Upper lobe of left lung (tissue), 6 donors: ENCODE data around the gene PNRC2. TPM values are rescaled to one million over a fixed set of nuclear protein-coding genes. Genes with fewer than 3 reads are reported as not detected.
"Not testable (repeated sequence)": the region's sequence is repeated elsewhere in the genome, so short reads cannot be mapped to it uniquely, and the experiment has no call there.

Experiments
- ATAC-seq, 2 donors: fragments of 200-7000 bp; cut with Tn5 transposase; one replicate each; pipeline ENCODE4 v1.9.1; 2022; ENCODE audit warnings: mild to moderate bottlenecking in 2 of 2, moderate library complexity in 2 of 2; ENCODE audit not compliant: low FRiP score in 2 of 2
- DNase-seq, 2 donors: peaks; one replicate each; pipeline ENCODE4 v3.0.0-alpha.2; 2019 to 2020
- H3K27ac ChIP-seq, 4 donors: fragments of 200-600 bp; sonication (generic); one replicate each; pipeline ENCODE4 v1.5.1; 2016 to 2019
- H3K27me3 ChIP-seq, 4 donors: fragments of 200-600 bp; sonication (generic); one replicate each; pipeline ENCODE4 v1.5.1; 2017 to 2019
- H3K36me3 ChIP-seq, 4 donors: fragments of 200-600 bp; sonication (generic); one replicate each; pipeline ENCODE4 v1.5.1; 2016 to 2019
- H3K4me1 ChIP-seq, 4 donors: fragments of 200-600 bp; sonication (generic); one replicate each; pipeline ENCODE4 v1.5.1; 2018 to 2019
- H3K4me3 ChIP-seq, 4 donors: fragments of 200-600 bp; sonication (generic); one replicate each; pipeline ENCODE4 v1.5.1; 2017 to 2019; ENCODE audit warnings: mild to moderate bottlenecking in 2 of 4, moderate library complexity in 1 of 4
- H3K9me3 ChIP-seq, 4 donors: fragments of 200-600 bp; sonication (generic); one replicate each; pipeline ENCODE4 v1.5.1; 2018 to 2019
- EP300 ChIP-seq, 4 donors: sonication (generic); formaldehyde crosslinking; IDR thresholded peaks; one replicate each; pipeline ENCODE4 v1.5.1; 2017; ENCODE audit warnings: antibody characterized with exemption in 4 of 4, control low read depth in 2 of 4
- POLR2A ChIP-seq, 4 donors: fragments of 450-650 bp; IDR thresholded peaks; one replicate each; pipeline ENCODE4 v1.5.1; 2016 to 2017; ENCODE audit warnings: antibody characterized with exemption in 4 of 4, mild to moderate bottlenecking in 2 of 4
- POLR2AphosphoS5 ChIP-seq, 2 donors: sonication (generic); formaldehyde crosslinking; IDR thresholded peaks; one replicate each; pipeline ENCODE4 v1.5.1; 2017; ENCODE audit warnings: antibody characterized with exemption in 2 of 2
- WGBS, 2 donors: methylation state at CpG; one replicate each; pipeline ENCODE4 v1.1.5; 2017 to 2018; 5-methylcytosine and 5-hydroxymethylcytosine counted together
- small RNA-seq, 4 donors: library from RNA; depleted of rRNA; stranded (forward); fragments of <200 nt; gene quantifications; one replicate each; pipeline ENCODE3, GENCODE V24; 2016
- total RNA-seq, 6 donors: library from RNA; depleted of rRNA in 4 of 6; stranded (reverse); fragments of >200 nt in 4 of 6; gene quantifications; one replicate each; pipeline versions ENCODE4 v1.1.0 to v1.2.1, GENCODE V29; 2016 to 2021
- TF ChIP-seq, protein P1 (sequence below), 6 experiments: fragments of 450-650 bp in 4 of 6; fragments of 200-600 bp in 2 of 6; sonication (generic) in 2 of 6; IDR thresholded peaks; one replicate each; pipeline ENCODE4 v1.5.1; 2016 to 2019; ENCODE audit warnings: antibody characterized with exemption in 6 of 6
- donor health status: DM: no; HTN: no; CAD: no; lungs with moderate emphysema.
- donor health status: DM: no; HTN: yes; CAD: no; lungs with severe emphysema.

PNRC2 gene
- total RNA-seq, 6 donors from 2014 or later: 101 to 892 (median 139) TPM

DNA sequence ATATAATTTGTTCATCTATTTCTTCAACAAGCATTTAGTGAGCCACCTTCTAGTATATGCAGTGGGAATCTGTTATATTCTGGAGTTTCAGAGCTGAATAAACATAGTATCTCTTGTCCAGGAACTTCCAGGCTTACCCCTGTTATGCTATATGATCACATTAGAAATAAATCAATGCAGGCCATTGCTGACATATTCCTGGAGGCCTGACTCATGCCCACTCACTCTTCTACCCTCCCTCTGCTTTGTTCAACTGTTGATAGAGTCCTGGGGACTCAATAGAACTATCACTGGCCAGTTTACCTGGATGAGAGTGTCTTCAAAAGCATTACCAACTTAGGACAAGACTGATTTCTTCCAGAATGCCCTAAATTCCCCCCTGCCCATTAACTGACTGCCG lies 49.8 kb downstream of the PNRC2 start:
- ATAC-seq (no peak), DNase-seq (no peak)
- no peaks in the 10 kb centered on the region for H3K36me3 ChIP-seq
- H3K27me3 ChIP-seq: no peaks in the 10 kb centered on the region
- no peak overlapping the region for H3K27ac ChIP-seq
- TF ChIP-seq POLR2AphosphoS5 (IDR thresholded peaks at IDR 0.05) (no peak), POLR2A (IDR thresholded peaks at IDR 0.05) (no peak), EP300 (IDR thresholded peaks at IDR 0.05) (no peak)
- TF ChIP-seq, protein P1, sequence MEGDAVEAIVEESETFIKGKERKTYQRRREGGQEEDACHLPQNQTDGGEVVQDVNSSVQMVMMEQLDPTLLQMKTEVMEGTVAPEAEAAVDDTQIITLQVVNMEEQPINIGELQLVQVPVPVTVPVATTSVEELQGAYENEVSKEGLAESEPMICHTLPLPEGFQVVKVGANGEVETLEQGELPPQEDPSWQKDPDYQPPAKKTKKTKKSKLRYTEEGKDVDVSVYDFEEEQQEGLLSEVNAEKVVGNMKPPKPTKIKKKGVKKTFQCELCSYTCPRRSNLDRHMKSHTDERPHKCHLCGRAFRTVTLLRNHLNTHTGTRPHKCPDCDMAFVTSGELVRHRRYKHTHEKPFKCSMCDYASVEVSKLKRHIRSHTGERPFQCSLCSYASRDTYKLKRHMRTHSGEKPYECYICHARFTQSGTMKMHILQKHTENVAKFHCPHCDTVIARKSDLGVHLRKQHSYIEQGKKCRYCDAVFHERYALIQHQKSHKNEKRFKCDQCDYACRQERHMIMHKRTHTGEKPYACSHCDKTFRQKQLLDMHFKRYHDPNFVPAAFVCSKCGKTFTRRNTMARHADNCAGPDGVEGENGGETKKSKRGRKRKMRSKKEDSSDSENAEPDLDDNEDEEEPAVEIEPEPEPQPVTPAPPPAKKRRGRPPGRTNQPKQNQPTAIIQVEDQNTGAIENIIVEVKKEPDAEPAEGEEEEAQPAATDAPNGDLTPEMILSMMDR (IDR thresholded peaks at IDR 0.05): no peak
- H3K9me3 ChIP-seq: no peaks in the 10 kb centered on the region
- H3K4me1 ChIP-seq: peaks cover 0 to 7% (median 2%) of the 10 kb centered on the region in 4 donors
- 86 to 96% methylated on average over 1 of the region's 1 CpG for WGBS, 2 donors
- H3K4me3 ChIP-seq: no peak overlapping the region

DNA sequence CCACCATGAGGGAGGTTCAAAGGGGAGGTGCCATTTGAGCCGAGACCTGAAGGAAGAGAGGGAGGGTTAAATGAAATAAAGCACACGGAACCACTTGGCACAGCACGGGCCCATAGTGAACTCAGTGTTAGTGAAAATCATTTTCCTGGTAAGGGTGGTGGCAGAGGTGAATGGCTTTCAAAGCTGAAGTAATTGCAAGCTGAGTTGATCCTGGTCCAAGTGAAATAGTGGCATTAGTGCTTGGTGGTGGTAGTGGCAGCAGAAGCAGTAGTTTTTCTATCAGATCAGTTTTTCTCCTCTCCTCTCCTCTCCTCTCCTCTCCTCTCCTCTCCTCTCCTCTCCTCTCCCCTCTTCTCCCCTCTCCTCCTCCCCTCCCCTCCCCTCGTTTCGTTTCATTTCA lies 51.0 kb downstream of the PNRC2 start:
- WGBS, 2 donors: 47 to 70% methylated on average over 3 to 5 of the region's 5 CpGs
- DNase-seq (no peak), ATAC-seq (no peak)
- no peaks in the 10 kb centered on the region for H3K9me3 ChIP-seq
- no peak overlapping the region for H3K4me3 ChIP-seq
- TF ChIP-seq EP300 (IDR thresholded peaks at IDR 0.05) (no peak), POLR2A (IDR thresholded peaks at IDR 0.05) (no peak), POLR2AphosphoS5 (IDR thresholded peaks at IDR 0.05) (no peak)
- TF ChIP-seq, protein P1 (IDR thresholded peaks at IDR 0.05): no peak
- H3K36me3 ChIP-seq: no peaks in the 10 kb centered on the region
- peak overlapping the region in 1 of 4 donors; percentile 21 for H3K27ac ChIP-seq
- H3K4me1 ChIP-seq: peaks cover 0 to 7% (median 2%) of the 10 kb centered on the region in 4 donors
- no peaks in the 10 kb centered on the region for H3K27me3 ChIP-seq

DNA sequence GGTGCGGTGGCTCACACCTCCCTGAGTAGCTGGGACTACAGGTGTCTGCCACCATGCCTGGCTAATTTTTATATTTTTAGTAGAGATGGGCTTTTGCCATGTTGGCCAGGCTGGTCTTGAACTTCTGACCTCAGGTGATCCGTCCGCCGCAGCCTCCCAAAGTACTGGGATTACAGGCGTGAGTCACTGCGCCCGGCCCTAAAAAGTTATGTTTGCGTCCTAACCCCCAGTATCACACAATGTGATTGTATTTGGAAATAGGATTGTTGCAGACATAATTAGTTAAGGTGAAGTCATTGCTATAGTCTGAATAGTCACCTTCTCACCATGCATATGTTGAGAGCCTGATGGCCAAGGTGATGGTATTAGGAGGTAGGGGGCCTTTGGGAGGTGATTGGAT lies 53.2 kb downstream of the PNRC2 start:
- 94 to 100% methylated on average over 8 of the region's 8 CpGs for WGBS, 2 donors
- H3K27ac ChIP-seq, H3K27me3 ChIP-seq, H3K9me3 ChIP-seq, DNase-seq, H3K4me3 ChIP-seq, H3K36me3 ChIP-seq, ATAC-seq: not testable (repeated sequence)
- H3K4me1 ChIP-seq: peaks cover 1 to 14% (median 9%) of the 10 kb centered on the region in 4 donors

Small RNAs within 50 kb of the gene (small RNA-seq; reads per million reads assigned to genes)
- gene MIR378F: 0 reads per million in 4 donors

Other genes starting within 250 kb of the PNRC2 start
- 10 to 100 TPM; 43.2 to 71.2 (median 59.0) TPM for gene ELOA, start 216.4 kb upstream of the PNRC2 start, total RNA-seq
- 10 to 100 TPM; 29.5 to 57.0 (median 45.1) TPM for gene PITHD1, start 181.4 kb upstream of the PNRC2 start, total RNA-seq
- 10 to 100 TPM; 38.5 to 84.1 (median 59.9) TPM for gene LYPLA2, start 168.7 kb upstream of the PNRC2 start, total RNA-seq
- gene GALE, start 159.1 kb upstream of the PNRC2 start, total RNA-seq: 10 to 100 TPM; 49.2 to 95.0 (median 59.7) TPM
- gene HMGCL, start 134.4 kb upstream of the PNRC2 start, total RNA-seq: 10 to 100 TPM; 27.5 to 53.3 (median 36.5) TPM
- 10 to 100 TPM; 22.6 to 70.8 (median 40.5) TPM for gene FUCA1, start 91.5 kb upstream of the PNRC2 start, total RNA-seq
- under 1 TPM in 4 of 6 donors, not detected in 2; 0.13 to 0.59 (median 0.24) TPM for gene CNR2, start 46.5 kb upstream of the PNRC2 start, total RNA-seq
- gene SRSF10, start 20.5 kb downstream of the PNRC2 start, total RNA-seq: 100 to 1,000 TPM in 2 of 6 donors, 10 to 100 TPM in 4; 66.3 to 187 (median 88.7) TPM
- gene MYOM3, start 152.3 kb downstream of the PNRC2 start, total RNA-seq: under 1 TPM in 3 of 6 donors, not detected in 3; 0.11 to 0.20 (median 0.15) TPM
- 1 to 10 TPM in 3 of 6 donors, under 1 TPM in 3; 0.15 to 1.4 (median 0.90) TPM for gene IL22RA1, start 183.3 kb downstream of the PNRC2 start, total RNA-seq
- 10 to 100 TPM in 2 of 6 donors, 1 to 10 TPM in 4; 4.1 to 15.5 (median 6.8) TPM for gene IFNLR1, start 227.5 kb downstream of the PNRC2 start, total RNA-seq